ENCODE results near the gene TBC1D1.

GRCh38 chr4:38145741-38146140 is 254.9 kb downstream of the TBC1D1 start:
- TF ChIP-seq CTCF (conservative IDR thresholded peaks at IDR 0.05; ENCODE audit: low read depth, low read length) = no peak
- TF ChIP-seq EZH2phosphoT487 (IDR thresholded peaks at IDR 0.05; ENCODE audit: borderline replicate concordance, low read length) = no peak
- TF ChIP-seq EZH2 (IDR thresholded peaks at IDR 0.05; ENCODE audit: low read length, unreplicated experiment) = no peak

Measured in PC-3 (cell line).